H1 (cell line): ENCODE measurements around the gene NOLC1.

ENCODE experiments used
- EP300 ChIP-seq, 2 experiments: IDR thresholded peaks; 1 replicate in 1 of 2; 2 replicates in 1 of 2; pipeline ENCODE4 v1.6.1; 2011 to 2012; ENCODE audit warnings: low read depth in 2 of 2, low read length in 2 of 2, mild to moderate bottlenecking in 2 of 2, borderline replicate concordance in 1 of 2, inconsistent platforms in 1 of 2, moderate library complexity in 1 of 2
- EZH2 ChIP-seq: fragments of 200-600 bp; sonication (generic); IDR thresholded peaks from 2 replicates; pipeline ENCODE4 v1.7.1; 2012; ENCODE audit warnings: low read depth, mild to moderate bottlenecking, moderate library complexity, low read length, inconsistent platforms; ENCODE audit not compliant: severe bottlenecking
- KDM4A ChIP-seq: IDR thresholded peaks from one replicate; pipeline ENCODE4 v1.7.1; 2012; ENCODE audit warnings: low read depth, mild to moderate bottlenecking, moderate library complexity, low read length, inconsistent platforms; ENCODE audit not compliant: severe bottlenecking
- SUZ12 ChIP-seq: fragments of 200-600 bp; sonication (generic); IDR thresholded peaks from 2 replicates; pipeline ENCODE4 v1.6.1; 2012; ENCODE audit warnings: mild to moderate bottlenecking, inconsistent platforms, low read length, moderate library complexity, mixed read lengths
- ZNF274 ChIP-seq: IDR thresholded peaks from 2 replicates; pipeline ENCODE4 v1.7.0; 2012; ENCODE audit warnings: low read length, borderline replicate concordance; ENCODE audit errors: extremely low read depth
- TF ChIP-seq, protein P1 (sequence below), 3 experiments: IDR thresholded peaks; 1 replicate in 2 of 3; 2 replicates in 1 of 3; pipeline versions ENCODE4 v1.5.1 to v1.6.1; 2011; ENCODE audit warnings: low read length in 3 of 3, mild to moderate bottlenecking in 3 of 3, inconsistent platforms in 2 of 3, low read depth in 1 of 3, moderate library complexity in 1 of 3; ENCODE audit not compliant: insufficient read depth in 1 of 3; ENCODE audit errors: control extremely low read depth in 1 of 3

DNA sequence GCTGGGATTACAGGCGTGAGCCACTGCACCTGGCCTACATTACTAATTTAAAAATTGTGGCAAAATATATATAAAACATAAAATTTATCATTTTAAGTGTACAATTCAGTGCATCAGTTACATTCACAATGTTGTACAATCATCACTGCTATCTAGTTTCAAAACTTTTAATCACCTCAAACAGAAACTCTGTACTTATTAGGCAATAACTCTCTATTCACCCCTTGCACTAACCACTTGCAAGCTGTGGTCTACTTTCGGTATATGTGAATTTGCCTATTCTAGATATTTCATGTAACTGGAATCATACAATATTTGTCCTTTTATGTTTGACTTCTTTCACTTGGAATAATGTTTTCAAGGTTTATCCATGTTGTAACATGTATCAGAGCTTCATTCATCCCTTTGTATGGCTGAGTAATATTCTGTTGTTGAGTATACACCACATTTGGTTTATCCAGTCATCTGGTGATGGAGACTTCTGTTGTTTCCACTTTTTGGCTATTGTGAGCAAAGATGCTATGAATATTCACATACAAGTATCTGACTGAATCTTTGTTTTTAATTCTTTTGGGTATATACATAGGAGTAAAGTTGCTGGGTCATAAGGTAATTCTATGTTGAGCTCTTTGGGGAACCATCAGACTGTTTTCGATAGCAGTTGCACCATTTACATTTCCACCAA is 59.6 kb downstream of the NOLC1 start:
- no peak for TF ChIP-seq EP300 (IDR thresholded peaks at IDR 0.05; ENCODE audit: borderline replicate concordance in 1 of 2, low read depth in 2 of 2, low read length in 2 of 2)
- TF ChIP-seq, protein P1, sequence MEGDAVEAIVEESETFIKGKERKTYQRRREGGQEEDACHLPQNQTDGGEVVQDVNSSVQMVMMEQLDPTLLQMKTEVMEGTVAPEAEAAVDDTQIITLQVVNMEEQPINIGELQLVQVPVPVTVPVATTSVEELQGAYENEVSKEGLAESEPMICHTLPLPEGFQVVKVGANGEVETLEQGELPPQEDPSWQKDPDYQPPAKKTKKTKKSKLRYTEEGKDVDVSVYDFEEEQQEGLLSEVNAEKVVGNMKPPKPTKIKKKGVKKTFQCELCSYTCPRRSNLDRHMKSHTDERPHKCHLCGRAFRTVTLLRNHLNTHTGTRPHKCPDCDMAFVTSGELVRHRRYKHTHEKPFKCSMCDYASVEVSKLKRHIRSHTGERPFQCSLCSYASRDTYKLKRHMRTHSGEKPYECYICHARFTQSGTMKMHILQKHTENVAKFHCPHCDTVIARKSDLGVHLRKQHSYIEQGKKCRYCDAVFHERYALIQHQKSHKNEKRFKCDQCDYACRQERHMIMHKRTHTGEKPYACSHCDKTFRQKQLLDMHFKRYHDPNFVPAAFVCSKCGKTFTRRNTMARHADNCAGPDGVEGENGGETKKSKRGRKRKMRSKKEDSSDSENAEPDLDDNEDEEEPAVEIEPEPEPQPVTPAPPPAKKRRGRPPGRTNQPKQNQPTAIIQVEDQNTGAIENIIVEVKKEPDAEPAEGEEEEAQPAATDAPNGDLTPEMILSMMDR (IDR thresholded peaks at IDR 0.05; ENCODE audit: control extremely low read depth in 1 of 3, insufficient read depth in 1 of 3, low read depth in 1 of 3, low read length in 3 of 3), result no peak
- TF ChIP-seq EZH2, result no peak
- no peak for TF ChIP-seq KDM4A
- TF ChIP-seq ZNF274, result no peak
- TF ChIP-seq SUZ12, result no peak
